ENCODE measurements around the gene ZXDC. TPM values are rescaled to one million over a fixed set of nuclear protein-coding genes. Genes with fewer than 3 reads are reported as not detected.

Gene ZXDC
- total RNA-seq, 2 donors from 2014 or later = 30.5 to 31.6 TPM

GRCh38 chr3:126521122-126521891 lies 45.6 kb upstream of the ZXDC start:
- DNase-seq = no peak
- no peak for TF ChIP-seq CTCF (conservative IDR thresholded peaks at IDR 0.05)
- Histone ChIP-seq H3K4me3 (ENCODE audit: low read length) (no peak overlapping the region), H3K4me1 (ENCODE audit: control insufficient read depth, insufficient read depth, low read length) (peaks cover 7% of the 10 kb centered on the region), H3K9ac (ENCODE audit: extremely low read depth, low read length, poor library complexity, severe bottlenecking) (no peak overlapping the region), H3K36me3 (ENCODE audit: control insufficient read depth, insufficient read depth, low read length) (no peaks in the 10 kb centered on the region), H3K27ac (ENCODE audit: low read depth, low read length) (no peak overlapping the region), H3K27me3 (ENCODE audit: control insufficient read depth, insufficient read depth, low read length, poor library complexity, severe bottlenecking) (peaks cover 27% of the 10 kb centered on the region), H3K9me3 (ENCODE audit: control insufficient read depth, low read length) (no peaks in the 10 kb centered on the region)
- Mint-ChIP-seq H3K27ac (no peak overlapping the region), H3K4me1 (peaks cover 11% of the 10 kb centered on the region), H3K36me3 (ENCODE audit: low read depth) (no peaks in the 10 kb centered on the region), H3K4me3 (no peak overlapping the region), H3K9me3 (no peaks in the 10 kb centered on the region), H3K27me3 (ENCODE audit: insufficient read depth) (peaks cover 31% of the 10 kb centered on the region)
- WGBS, 2 experiments (ENCODE audit: insufficient coverage in 1 of 2, insufficient read length in 1 of 2) = 89 to 93% methylated on average over 7 to 11 of the region's 11 CpGs

GRCh38 chr3:126519506-126520455 lies 44.1 kb upstream of the ZXDC start:
- Mint-ChIP-seq H3K4me1 (peaks cover 11% of the 10 kb centered on the region), H3K9me3 (no peaks in the 10 kb centered on the region), H3K4me3 (no peak overlapping the region), H3K36me3 (ENCODE audit: low read depth) (no peaks in the 10 kb centered on the region), H3K27ac (no peak overlapping the region), H3K27me3 (ENCODE audit: insufficient read depth) (peaks cover 20% of the 10 kb centered on the region)
- peak; percentile 14 for TF ChIP-seq CTCF (conservative IDR thresholded peaks at IDR 0.05)
- no peak for DNase-seq
- Histone ChIP-seq H3K36me3 (ENCODE audit: control insufficient read depth, insufficient read depth, low read length) (no peaks in the 10 kb centered on the region), H3K9me3 (ENCODE audit: control insufficient read depth, low read length) (no peaks in the 10 kb centered on the region), H3K9ac (ENCODE audit: extremely low read depth, low read length, poor library complexity, severe bottlenecking) (no peak overlapping the region), H3K4me3 (ENCODE audit: low read length) (no peak overlapping the region), H3K27ac (ENCODE audit: low read depth, low read length) (no peak overlapping the region), H3K4me1 (ENCODE audit: control insufficient read depth, insufficient read depth, low read length) (peaks cover 7% of the 10 kb centered on the region), H3K27me3 (ENCODE audit: control insufficient read depth, insufficient read depth, low read length, poor library complexity, severe bottlenecking) (peaks cover 21% of the 10 kb centered on the region)
- 91 to 96% methylated on average over 7 to 10 of the region's 10 CpGs for WGBS, 2 experiments (ENCODE audit: insufficient coverage in 1 of 2, insufficient read length in 1 of 2)

GRCh38 chr3:126518779-126519177 lies 43.1 kb upstream of the ZXDC start:
- H3K27me3 Mint-ChIP-seq (ENCODE audit: insufficient read depth) = peaks cover 16% of the 10 kb centered on the region
- H3K27ac Mint-ChIP-seq = peak overlapping the region; percentile 72
- H3K4me1 Mint-ChIP-seq = peaks cover 11% of the 10 kb centered on the region
- DNase-seq = no peak
- H3K4me1 ChIP-seq (ENCODE audit: control insufficient read depth, insufficient read depth, low read length) = peaks cover 7% of the 10 kb centered on the region
- no peak overlapping the region for H3K9ac ChIP-seq (ENCODE audit: extremely low read depth, low read length, poor library complexity, severe bottlenecking)
- H3K4me3 Mint-ChIP-seq = no peak overlapping the region
- H3K9me3 Mint-ChIP-seq = no peaks in the 10 kb centered on the region
- H3K36me3 ChIP-seq (ENCODE audit: control insufficient read depth, insufficient read depth, low read length) = no peaks in the 10 kb centered on the region
- H3K9me3 ChIP-seq (ENCODE audit: control insufficient read depth, low read length) = no peaks in the 10 kb centered on the region
- no peaks in the 10 kb centered on the region for H3K36me3 Mint-ChIP-seq (ENCODE audit: low read depth)
- no peak overlapping the region for H3K27ac ChIP-seq (ENCODE audit: low read depth, low read length)
- peaks cover 15% of the 10 kb centered on the region for H3K27me3 ChIP-seq (ENCODE audit: control insufficient read depth, insufficient read depth, low read length, poor library complexity, severe bottlenecking)
- H3K4me3 ChIP-seq (ENCODE audit: low read length) = no peak overlapping the region
- no peak for TF ChIP-seq CTCF (conservative IDR thresholded peaks at IDR 0.05)
- WGBS, 2 experiments (ENCODE audit: insufficient coverage in 1 of 2, insufficient read length in 1 of 2) = 60 to 65% methylated on average over 1 to 4 of the region's 4 CpGs
